ENCODE data around the gene ZNF652. TPM values are rescaled to one million over a fixed set of nuclear protein-coding genes. Genes with fewer than 3 reads are reported as not detected.

ZNF652 gene
- total and polyA plus RNA-seq, 2 of the 4 experiments (the other 2 are of a cell fraction): 3.6 to 8.8 TPM

DNA sequence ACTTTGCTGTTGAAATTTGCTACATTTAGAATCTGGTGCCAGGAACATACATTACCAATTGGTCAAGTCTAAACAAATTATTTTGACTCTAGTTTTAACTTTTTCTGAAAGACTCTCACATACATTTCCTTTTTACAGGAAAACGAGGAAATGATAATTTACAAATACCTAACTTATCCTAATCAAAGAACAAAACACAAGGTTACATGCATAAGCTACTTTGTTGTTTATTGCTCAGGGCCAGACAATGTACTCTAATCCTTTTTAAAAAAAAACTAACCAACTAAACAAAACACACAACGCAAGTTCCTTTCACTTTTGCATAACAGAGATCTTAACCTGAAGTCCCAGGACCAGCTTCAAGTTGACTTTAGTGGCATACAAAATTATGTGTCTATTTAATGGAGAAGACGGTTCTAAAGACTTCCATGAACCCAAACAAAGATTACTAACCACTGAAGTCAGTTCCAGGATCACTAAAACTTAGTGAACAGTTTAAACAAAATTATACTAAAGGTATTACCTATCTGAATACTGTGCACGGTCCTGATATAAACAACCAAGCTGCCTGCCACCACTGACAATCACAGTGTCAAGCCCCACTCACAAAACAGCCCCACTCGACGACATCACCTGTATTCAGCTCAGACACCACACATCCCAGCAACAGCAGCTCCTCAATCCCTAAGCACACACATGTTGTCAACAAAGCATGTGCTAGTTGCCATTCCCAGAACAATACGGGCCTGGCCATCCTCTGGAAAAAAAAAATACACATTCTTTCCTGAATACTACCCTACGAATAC is 1.9 kb downstream of the ZNF652 start:
- H2BK120ac ChIP-seq (ENCODE audit: low read depth, low read length): 0 out of 2 replicates have a peak overlapping the region, but pooled peaks have one; percentile 2
- H3K4ac ChIP-seq (ENCODE audit: low read depth, low read length): peak overlapping the region; percentile 47
- H3K4me1 ChIP-seq (ENCODE audit: control insufficient read depth, insufficient read depth, low read length): peaks cover 6% of the 10 kb centered on the region; the same call in 1 of the 2 replicates
- peaks cover 48% of the 10 kb centered on the region for H4K20me1 ChIP-seq (ENCODE audit: insufficient read depth, low read length)
- no peak overlapping the region for H4K5ac ChIP-seq (ENCODE audit: low read depth, low read length)
- ChIA-PET CTCF (interaction anchor here (0.6 to 1.3 kb wide), 3 partner anchors 38 to 1466 kb away, joined by 3 read pairs; no protein-coding TSS in a partner anchor), POLR2A (ENCODE audit: unreplicated experiment) (no interaction called here)
- no peak overlapping the region for H3K18ac ChIP-seq (ENCODE audit: low read depth, low read length)
- H2AFZ ChIP-seq (replicated peaks; ENCODE audit: low read length, poor library complexity): no peak overlapping the region
- no peak overlapping the region for H2BK20ac ChIP-seq (ENCODE audit: low read depth, low read length)
- ATAC-seq (ENCODE audit: low read depth) (no peak), DNase-seq (no peak)
- intact Hi-C loops (cut with micrococcal nuclease): loop anchor here (5.0 kb wide), 1 partner anchor 37 kb away; no protein-coding TSS in a partner anchor
- H2BK5ac ChIP-seq (ENCODE audit: low read depth, low read length, poor library complexity, severe bottlenecking): peak overlapping the region; percentile 9
- H3K27me3 ChIP-seq (ENCODE audit: control insufficient read depth, insufficient read depth, low read length): no peaks in the 10 kb centered on the region
- 0 out of 2 replicates have a peak overlapping the region, but pooled peaks have one; percentile 24 for H3K56ac ChIP-seq (ENCODE audit: extremely low read depth, insufficient read depth, low read length)
- no peaks in the 10 kb centered on the region for H3K9me3 ChIP-seq (ENCODE audit: control insufficient read depth, insufficient read depth, low read length)
- peak overlapping the region; percentile 82 for H3K9ac ChIP-seq (ENCODE audit: low read depth, low read length)
- no TSS peak for BruUV-seq (replicated peaks)
- peaks cover 5% of the 10 kb centered on the region; the same call in 1 of the 2 replicates for H3K9me1 ChIP-seq (ENCODE audit: insufficient read depth, low read length)
- 6% methylated on average over 4 of the region's 8 CpGs; no CpG with 5 or more reads in 1 of the 2 experiments for WGBS, 2 experiments (ENCODE audit: extremely low coverage in 2 of 2, insufficient read length in 1 of 2)
- H3K4me3 ChIP-seq (ENCODE audit: insufficient read depth, low read depth, low read length): peak overlapping the region; percentile 80
- no peak overlapping the region for H4K8ac ChIP-seq (ENCODE audit: low read depth in 2 of 2, low read length in 2 of 2)
- TF ChIP-seq CTCF (conservative IDR thresholded peaks at IDR 0.05; ENCODE audit: low read depth, low read length): no peak
- peak; percentile 10; the same call in 1 of the 2 replicates for TF ChIP-seq MXI1 (IDR thresholded peaks at IDR 0.05; ENCODE audit: borderline replicate concordance, low read depth, low read length)
- peak overlapping the region; percentile 90 for H2AK5ac ChIP-seq (ENCODE audit: low read depth, low read length)
- peak overlapping the region; percentile 97; the same call in 1 of the 2 replicates for H3K23ac ChIP-seq (ENCODE audit: low read depth, low read length)
- no peaks in the 10 kb centered on the region for H3K36me3 ChIP-seq (ENCODE audit: control insufficient read depth, insufficient read depth, low read length)
- no peak overlapping the region for H2BK15ac ChIP-seq (ENCODE audit: low read depth, low read length)
- peak overlapping the region; percentile 83 for H2AK9ac ChIP-seq (replicated peaks; ENCODE audit: low read depth, low read length, poor library complexity)
- peaks cover 18 to 44% of the 10 kb centered on the region in 2 experiments for H3K79me1 ChIP-seq (ENCODE audit: low read depth in 1 of 2, low read length in 2 of 2)
- 0 out of 2 replicates have a peak overlapping the region, but pooled peaks have one; percentile 19 for H4K91ac ChIP-seq (ENCODE audit: insufficient read depth, low read depth, low read length)
- in situ Hi-C loops (cut with MboI; ENCODE audit: low sequenced_read_pairs): no loop called here
- peak overlapping the region; percentile 93 for H3K4me2 ChIP-seq (ENCODE audit: low read depth, low read length)
- dilution Hi-C loops (cut with HindIII; ENCODE audit: low sequenced_read_pairs, unreplicated experiment): no loop called here
- H3K14ac ChIP-seq (replicated peaks; ENCODE audit: low read depth, low read length): peak overlapping the region; percentile 91
- H3K27ac ChIP-seq (ENCODE audit: insufficient read depth, low read length): no peak overlapping the region

Measured in IMR-90 (cell line).